GM12875 (cell line): Measurements from ENCODE around the gene AKT3.

ENCODE experiments used
- H3K4me3 ChIP-seq: one replicate; pipeline ENCODE4 v1.5.1; 2011; ENCODE audit warnings: low read depth, low read length, control low read depth
- TF ChIP-seq, protein P1 (sequence below): IDR thresholded peaks from 2 replicates; pipeline ENCODE4 v1.5.1; 2011; ENCODE audit warnings: low read depth, mild to moderate bottlenecking, control low read depth, inconsistent platforms, low read length, moderate library complexity, borderline replicate concordance; ENCODE audit not compliant: insufficient read depth

AKT3 gene

DNA sequence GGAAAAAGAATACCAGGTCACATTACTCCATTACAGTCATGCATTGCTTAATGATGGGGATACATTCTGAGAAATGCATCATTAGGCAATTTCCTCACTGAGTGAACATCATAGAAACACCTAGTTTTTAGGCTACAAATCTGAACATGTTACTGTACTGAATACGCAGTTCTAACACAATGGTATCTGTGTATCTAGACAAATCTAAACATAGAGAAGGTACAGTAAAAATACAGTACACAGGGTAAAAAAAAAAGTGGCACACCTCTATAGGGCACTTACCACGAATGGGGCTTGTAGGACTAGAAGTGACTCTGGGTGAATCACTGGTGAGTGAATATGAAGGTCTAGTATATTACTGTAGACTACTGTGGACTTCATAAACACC is 115.7 kb downstream of the AKT3 start:
- TF ChIP-seq, protein P1, sequence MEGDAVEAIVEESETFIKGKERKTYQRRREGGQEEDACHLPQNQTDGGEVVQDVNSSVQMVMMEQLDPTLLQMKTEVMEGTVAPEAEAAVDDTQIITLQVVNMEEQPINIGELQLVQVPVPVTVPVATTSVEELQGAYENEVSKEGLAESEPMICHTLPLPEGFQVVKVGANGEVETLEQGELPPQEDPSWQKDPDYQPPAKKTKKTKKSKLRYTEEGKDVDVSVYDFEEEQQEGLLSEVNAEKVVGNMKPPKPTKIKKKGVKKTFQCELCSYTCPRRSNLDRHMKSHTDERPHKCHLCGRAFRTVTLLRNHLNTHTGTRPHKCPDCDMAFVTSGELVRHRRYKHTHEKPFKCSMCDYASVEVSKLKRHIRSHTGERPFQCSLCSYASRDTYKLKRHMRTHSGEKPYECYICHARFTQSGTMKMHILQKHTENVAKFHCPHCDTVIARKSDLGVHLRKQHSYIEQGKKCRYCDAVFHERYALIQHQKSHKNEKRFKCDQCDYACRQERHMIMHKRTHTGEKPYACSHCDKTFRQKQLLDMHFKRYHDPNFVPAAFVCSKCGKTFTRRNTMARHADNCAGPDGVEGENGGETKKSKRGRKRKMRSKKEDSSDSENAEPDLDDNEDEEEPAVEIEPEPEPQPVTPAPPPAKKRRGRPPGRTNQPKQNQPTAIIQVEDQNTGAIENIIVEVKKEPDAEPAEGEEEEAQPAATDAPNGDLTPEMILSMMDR = no peak
- no peak overlapping the region for H3K4me3 ChIP-seq

DNA sequence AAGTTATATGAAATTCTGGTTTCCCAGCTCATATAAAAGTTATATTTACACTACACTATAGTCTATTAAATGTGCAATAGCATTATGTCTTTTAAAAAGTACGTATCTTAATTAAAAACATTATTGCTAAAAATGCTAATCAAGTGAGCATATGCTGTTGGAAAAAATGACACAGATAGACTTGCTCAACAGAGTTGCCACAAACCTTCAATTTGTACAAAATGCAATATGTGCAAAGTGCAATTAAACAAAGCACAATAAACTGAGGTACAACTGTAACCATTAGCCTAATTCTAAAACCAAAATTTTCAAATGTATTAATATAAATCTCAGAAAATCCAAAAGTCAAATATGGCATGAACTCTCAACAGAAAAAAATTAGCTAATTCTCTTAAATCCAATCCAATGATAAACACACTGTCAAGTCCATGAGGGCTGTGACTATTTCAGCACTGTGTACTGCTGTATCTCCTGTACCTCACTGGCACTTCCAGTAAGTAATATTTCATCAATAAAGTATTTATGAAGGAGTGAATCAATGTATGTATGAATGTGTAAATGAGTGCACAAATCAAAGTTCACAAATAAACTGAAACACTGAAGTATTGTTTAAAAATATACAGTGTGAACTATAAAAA is 116.3 kb downstream of the AKT3 start:
- no peak overlapping the region for H3K4me3 ChIP-seq
- TF ChIP-seq, protein P1 = no peak

DNA sequence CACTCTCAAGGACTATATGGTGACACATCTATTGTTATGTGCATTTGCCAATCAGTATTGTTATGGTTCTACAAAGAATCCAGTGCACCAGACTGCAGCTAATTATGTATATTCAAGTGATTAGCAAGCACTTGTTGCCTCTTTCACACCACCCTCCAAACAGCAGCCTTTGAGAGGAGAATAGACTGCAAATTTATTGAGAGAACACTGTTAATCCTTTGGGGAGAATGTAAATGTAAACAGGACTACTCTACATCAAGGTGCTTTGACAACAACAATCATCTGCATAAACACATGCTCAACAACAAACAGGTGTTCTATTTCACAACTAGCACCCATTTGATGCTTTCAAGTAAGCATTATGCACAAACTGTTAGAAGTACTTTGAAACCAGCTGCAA is 117.4 kb downstream of the AKT3 start:
- TF ChIP-seq, protein P1 = no peak
- no peak overlapping the region for H3K4me3 ChIP-seq

DNA sequence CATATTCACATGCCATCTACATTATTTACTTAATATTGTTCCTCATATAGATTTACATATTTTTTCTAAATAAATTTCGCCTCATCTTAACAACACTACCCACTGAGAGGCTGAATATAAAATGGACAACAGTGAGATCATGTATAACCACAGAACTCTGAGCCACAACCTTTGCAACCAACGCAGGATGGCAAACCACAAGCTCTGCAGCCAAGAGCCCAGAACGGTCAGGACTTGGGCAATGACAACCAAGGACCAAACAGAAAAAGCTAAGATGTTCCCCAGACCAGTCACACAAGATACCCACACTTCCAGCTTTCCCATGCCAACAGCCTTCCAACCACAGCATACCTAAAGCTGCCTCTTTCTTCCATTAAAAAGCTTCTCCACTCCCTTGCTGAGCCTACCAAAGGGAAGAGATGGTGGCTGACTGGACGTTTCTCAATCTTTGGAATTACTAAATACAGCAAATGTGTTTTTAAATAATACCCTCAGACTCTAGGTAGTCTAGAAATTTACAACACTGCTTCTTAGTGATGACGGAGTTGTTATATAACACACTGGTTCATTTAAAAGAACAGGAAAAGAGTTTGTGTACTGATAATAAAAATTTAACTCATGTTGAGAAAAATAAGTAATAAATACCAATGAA is 117.9 kb downstream of the AKT3 start:
- TF ChIP-seq, protein P1 = no peak
- no peak overlapping the region for H3K4me3 ChIP-seq

DNA sequence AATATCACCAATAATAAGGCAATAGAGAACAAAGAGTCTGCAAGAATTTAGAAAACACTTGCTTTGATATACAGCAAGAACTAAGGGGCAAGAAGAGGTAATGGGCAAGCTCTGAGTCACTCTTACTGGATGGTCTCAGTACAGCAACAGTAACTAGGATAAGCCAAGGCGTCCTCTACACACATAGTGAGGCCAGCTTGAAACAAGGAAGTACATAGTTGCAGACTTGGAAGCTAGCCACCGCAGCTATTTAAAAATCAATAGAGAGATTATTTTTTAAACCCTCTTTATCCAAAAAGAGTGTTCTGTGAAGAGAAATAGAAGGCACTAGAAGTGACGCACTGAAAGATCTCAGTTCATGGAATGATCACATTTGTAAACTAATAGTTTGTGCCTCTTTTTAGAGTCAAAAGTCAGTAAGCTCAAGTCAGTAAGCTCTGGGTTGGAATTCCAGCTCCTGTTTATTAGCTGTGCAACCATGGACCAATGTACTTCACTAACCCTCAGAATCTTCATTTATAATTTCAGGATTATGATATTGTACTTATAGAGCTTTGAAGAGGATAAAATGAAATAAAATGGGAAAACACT is 118.6 kb downstream of the AKT3 start:
- TF ChIP-seq, protein P1 = no peak
- no peak overlapping the region for H3K4me3 ChIP-seq

DNA sequence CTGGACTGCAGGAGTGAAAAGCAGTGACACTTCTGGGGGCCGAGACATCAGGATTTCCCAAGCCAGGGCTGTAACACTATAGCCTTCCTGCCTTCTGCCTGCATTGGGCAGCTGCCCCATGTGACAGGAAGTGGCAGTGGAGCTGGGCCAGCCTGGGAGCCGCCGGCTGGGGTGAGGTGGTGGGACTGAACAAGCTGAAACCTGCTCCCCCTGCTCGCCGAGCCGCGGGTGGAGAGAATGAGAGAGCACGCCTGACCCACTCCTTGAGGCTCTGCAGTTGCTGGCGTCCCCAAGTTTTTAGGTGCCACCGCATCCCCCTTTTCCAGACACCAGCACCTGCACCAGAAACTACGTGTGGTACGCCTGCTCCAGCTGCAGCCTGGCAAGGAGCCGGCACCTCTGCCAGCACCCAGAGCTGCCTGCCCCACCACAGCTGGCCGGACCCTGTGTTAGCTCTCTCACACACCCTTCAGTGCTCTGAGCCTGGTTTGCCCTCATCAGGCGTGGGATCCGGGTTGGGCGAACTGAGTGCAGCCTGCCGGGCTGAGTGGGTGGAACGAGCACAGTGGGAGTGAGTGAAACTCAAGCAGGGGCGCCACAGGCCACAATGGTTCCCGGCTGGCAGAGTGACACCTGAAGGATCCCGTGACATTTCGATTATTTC is 119.4 kb downstream of the AKT3 start:
- no peak overlapping the region for H3K4me3 ChIP-seq
- TF ChIP-seq, protein P1 = no peak

DNA sequence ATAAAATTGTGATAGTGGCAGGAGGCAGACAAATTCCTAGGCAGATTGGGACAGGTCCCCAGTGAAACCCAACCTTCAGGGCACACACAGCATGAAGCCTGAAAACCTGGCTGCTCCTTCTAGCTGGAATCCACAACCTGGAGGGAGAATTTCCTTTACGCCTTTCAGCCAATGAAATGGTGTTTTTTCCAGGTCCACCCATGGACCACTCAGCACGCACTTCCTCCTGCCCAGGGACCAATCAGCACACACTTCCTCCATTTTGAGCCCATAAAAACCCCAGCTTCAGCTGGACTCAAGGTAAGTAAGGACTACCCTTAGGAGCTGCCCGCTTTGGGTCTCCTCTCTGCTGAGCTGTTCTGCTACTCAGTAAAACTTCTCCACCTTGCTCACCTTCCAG is 120.1 kb downstream of the AKT3 start:
- TF ChIP-seq, protein P1 = no peak
- H3K4me3 ChIP-seq = no peak overlapping the region
